GM18519 (cell line): ENCODE data around the gene TIA1.
"Not testable (repeated sequence)": the region's sequence is repeated elsewhere in the genome, so short reads cannot be mapped to it uniquely, and the experiment has no call there.

Experiments
- ATAC-seq: cut with Tn5 transposase; IDR thresholded peaks from one replicate; pipeline ENCODE4 v1.9.1; 2021; ENCODE audit warnings: mild to moderate bottlenecking, moderate library complexity; ENCODE audit not compliant: unreplicated experiment, low FRiP score

The TIA1 gene

GRCh38 chr2:70226781-70227180 lies 21.6 kb downstream of the TIA1 start:
- no peak for ATAC-seq

- not testable (repeated sequence) for ATAC-seq
Measured at GRCh38 chr2:70223305-70223704, 25.1 kb downstream of the TIA1 start.

GRCh38 chr2:70214953-70215549 lies 33.4 kb downstream of the TIA1 start:
- ATAC-seq = no peak

GRCh38 chr2:70214365-70214764 lies 34.1 kb downstream of the TIA1 start:
- no peak for ATAC-seq

GRCh38 chr2:70212298-70212932 lies 36.0 kb downstream of the TIA1 start:
- no peak for ATAC-seq

DNA sequence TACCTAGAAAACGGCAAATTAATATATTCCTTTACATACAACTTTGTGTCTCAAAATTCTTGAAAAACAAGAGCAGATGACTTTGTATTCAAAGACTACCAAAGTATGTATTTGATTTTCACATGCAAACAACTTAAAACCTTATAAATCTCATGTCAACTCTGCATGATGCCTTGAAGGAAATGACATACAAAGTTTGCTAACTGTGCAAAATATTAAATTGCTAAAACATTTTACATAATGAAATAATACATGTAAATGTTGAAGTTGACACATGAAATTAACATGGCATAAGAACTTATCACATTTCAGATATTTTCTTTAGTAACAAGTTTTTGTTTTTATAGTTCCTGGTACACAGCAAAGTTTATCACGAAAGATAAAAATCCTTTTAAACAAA lies 36.8 kb downstream of the TIA1 start:
- no peak for ATAC-seq

- ATAC-seq = no peak
Measured at GRCh38 chr2:70204452-70204851, 44.0 kb downstream of the TIA1 start.

- ATAC-seq = no peak
Measured at GRCh38 chr2:70203086-70203485, 45.3 kb downstream of the TIA1 start.

DNA sequence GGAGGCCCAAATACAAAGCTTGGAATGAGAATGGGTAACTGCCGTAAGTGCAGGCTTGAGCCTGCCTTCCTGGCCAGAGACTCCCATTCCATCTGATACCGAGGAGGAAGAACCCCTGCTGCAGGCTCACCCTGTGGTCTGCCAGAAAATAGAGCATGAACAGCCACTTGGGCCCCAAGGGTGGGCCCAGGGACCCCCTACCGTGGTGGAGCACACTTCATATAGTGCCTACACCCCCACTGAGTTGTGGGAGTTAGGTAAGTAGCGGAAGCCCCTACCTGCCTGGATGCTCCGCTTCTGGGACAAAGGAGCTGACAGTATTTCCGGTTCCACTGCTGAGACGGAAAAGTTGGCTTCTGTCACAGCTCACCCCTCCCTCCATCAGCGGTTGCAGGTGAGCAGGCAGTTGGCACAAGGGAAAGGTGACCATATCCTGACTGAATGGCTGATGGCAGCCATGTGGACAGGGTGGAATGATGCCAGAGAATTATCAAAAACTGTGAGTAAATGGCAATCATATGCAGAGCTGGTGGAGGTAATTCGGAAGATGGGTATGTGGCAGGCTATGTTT lies 46.1 kb downstream of the TIA1 start:
- ATAC-seq = no peak

GRCh38 chr2:70201831-70202230 lies 46.6 kb downstream of the TIA1 start:
- no peak for ATAC-seq

- no peak for ATAC-seq
Measured at GRCh38 chr2:70201225-70201768, 47.1 kb downstream of the TIA1 start.

DNA sequence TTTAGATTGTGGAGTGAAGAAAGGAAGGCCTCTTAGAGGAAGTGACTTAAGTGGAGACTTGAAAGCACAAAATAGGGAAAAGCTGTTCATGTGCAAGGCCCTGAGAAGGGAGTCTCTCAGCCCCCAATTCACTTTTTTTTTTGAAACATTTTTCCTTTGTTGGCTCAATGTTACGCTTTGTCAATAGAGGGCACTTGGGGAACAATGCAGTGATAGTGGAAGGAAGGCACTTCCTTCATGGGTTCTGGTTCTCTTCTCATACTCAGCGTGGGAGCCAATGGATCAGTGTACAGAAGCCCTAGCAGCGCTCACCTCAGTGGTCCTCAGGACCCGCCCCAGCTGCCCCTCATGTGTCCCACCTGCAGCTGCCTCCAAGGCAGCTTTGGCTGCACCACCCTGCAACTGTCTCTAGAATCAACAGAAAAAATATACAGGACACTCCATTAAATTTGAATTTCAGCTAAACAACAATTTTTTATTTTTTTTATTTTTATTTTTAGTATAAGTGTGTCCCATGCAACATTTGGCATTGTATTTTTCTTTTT lies 49.0 kb downstream of the TIA1 start:
- no peak for ATAC-seq

DNA sequence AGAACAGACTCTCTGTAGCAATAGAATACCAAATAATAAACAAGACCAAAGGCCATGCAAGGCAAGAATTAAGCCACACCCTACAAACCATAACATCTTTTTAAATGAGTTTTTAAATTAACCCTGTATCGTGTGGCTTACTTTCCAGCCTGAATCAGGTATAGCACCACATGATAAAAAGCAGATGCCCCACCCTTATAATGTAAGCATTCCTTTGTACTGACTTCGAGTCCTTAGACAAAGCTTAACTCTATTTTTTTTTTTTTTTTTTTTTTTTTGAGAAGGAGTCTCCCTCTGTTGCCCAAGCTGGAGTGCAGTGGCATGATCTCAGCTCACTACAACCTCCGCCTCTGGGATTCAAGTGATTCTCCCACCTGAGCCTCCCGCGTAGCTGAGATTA lies 55.9 kb downstream of the TIA1 start:
- no peak for ATAC-seq

GRCh38 chr2:70191244-70191735 lies 57.1 kb downstream of the TIA1 start:
- ATAC-seq = no peak

- peak; percentile 78 for ATAC-seq
Measured at GRCh38 chr2:70190418-70191243, 57.8 kb downstream of the TIA1 start, which contains the start of gene C2orf42. TSS of gene C2orf42 (minus strand) at chr2:70191019. CDS start at chr2:70181985, 9,034 bp downstream.

DNA sequence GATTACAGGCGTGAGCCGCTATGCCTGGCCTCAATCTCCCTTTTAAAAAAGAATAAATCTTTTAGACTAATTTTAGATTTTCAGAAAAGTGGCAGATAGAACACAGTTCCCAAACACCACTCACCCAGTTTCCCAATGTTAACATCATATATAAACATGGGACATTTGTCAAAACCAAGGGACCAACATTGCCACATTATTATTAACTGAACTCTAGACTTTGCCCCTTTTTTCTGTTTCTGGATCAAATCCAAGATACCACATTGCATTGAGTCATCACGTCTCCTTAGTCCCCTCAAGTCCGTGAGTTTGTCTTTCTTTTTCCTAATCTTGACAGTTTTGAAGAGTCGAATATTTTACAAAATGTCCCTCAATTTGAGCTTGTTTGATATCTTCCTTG lies 60.0 kb downstream of the TIA1 start:
- no peak for ATAC-seq

DNA sequence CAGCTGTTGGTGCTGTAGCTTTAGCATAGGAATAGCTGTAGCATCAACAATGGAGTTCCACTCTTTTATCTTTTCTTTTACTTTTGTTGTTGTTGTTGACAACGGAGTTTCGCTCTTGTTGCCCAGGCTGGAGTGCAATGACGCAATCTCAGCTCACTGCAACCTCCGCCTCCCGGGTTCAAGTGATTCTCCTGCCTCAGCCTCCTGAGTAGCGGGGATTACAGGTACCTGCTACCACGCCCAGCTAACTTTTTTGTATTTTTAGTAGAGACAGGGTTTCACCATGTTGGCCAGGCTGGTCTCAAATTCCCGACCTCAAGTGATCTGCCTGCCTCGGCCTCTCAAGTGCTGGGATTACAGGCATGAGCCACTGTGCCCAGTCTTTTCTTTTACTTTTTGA lies 61.3 kb downstream of the TIA1 start:
- ATAC-seq = not testable (repeated sequence)

DNA sequence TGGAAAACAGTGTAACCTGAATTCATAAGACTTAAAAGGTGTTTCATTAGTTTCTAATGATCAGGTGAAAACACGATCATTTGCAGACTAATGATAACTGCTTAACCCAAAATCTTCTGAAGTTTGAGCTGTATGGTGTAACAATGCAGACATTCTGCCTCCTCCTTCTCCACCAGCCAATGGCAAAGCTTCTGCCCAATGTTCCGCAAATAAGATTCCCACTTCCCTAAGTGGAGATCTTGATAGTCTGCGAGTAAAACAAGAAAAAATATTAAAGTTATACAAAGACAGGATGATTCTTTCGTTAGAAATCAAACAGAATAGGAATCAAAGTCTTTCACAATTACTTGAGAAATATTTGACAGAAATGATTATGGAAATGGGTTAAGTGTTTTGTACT lies 65.7 kb downstream of the TIA1 start:
- no peak for ATAC-seq

GRCh38 chr2:70181363-70181956 lies 67.0 kb downstream of the TIA1 start:
- ATAC-seq = no peak

- ATAC-seq = no peak
Measured at GRCh38 chr2:70173520-70173919, 74.9 kb downstream of the TIA1 start.
